Hematopoietic multipotent progenitor cell treated with erythropoietin and hydrocortisone succinate and interleukin-3 and kit ligand, for 6 days (in vitro differentiated cells): Measurements from ENCODE around the gene CCDC201.

ENCODE experiments used
- DNase-seq: peaks from one replicate; pipeline ENCODE4 v3.0.0-alpha.2; 2015

Gene CCDC201

GRCh38 chr7:45892407-45893035 lies 19.6 kb upstream of the CCDC201 start:
- DNase-seq = no peak

- no peak for DNase-seq
Observed at GRCh38 chr7:45891462-45892402, 18.9 kb upstream of the CCDC201 start.

DNA sequence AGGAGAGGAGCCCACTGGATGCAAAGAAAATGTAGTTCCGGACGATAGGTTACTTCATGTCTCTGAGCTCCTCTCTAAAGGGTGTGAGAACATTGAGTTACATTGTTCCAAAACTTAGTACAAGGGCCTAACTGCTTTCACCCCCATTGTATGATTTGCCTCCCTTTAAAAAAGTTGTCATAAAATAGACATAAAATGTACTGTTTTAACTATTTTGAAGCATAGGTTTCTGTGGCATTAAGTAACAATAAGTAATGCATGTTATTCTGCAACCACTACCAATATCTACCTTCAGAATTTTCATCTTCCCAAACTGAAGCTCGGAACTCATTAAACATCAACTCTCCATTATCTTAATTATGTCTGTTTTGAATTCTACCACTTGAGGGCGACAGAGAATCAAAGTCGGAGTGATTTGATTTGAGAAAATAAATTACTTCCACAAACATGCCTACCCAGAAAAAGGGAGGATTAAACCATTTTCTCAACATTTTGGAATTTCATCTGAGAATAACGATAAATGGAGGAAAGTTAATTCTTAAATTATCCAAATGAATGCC lies 18.1 kb upstream of the CCDC201 start:
- DNase-seq = peak; percentile 51

DNA sequence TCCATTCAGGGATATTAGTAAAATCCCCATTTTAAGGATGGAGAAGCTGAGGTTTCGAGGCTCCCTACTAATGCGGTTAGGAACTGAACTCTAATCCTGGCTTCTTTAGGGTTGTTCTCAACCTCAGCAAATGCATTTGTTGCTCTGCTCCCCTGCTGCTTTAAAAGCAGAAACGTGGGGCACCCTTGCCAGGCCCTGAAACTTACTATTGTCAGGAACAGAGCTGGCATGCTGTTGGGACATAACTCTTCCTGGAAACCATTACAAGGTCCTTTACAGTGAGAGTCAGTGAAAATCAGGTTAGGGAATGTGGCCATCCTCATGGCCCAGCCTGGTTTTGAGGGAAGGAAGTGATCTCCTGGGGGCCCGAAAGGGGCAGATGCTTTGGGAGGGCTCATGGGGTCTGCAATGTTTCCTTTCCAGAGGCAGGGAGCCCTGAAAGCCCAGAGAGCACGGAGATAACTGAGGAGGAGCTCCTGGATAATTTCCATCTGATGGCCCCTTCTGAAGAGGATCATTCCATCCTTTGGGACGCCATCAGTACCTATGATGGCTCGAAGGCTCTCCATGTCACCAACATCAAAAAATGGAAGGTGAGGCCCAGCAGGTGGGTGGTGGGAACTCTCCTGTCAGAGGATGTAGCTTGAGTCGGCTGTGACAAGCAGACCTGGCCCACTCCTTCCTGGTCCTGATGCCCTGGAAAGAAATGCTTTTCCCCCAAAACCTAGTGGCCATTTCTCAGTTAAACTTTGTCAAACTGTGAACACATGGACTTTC lies 17.4 kb upstream of the CCDC201 start:
- no peak for DNase-seq

GRCh38 chr7:45889367-45890067 lies 16.6 kb upstream of the CCDC201 start:
- DNase-seq = no peak

- no peak for DNase-seq
Observed at GRCh38 chr7:45888993-45889366, 16.1 kb upstream of the CCDC201 start.

- DNase-seq = no peak
Observed at GRCh38 chr7:45888185-45888992, 15.5 kb upstream of the CCDC201 start, which contains the start of gene IGFBP1. Gene IGFBP1 (plus strand): TSS chr7:45888488. CDS start chr7:45888653, 165 bp downstream.

GRCh38 chr7:45886931-45887667 lies 14.2 kb upstream of the CCDC201 start:
- no peak for DNase-seq

DNA sequence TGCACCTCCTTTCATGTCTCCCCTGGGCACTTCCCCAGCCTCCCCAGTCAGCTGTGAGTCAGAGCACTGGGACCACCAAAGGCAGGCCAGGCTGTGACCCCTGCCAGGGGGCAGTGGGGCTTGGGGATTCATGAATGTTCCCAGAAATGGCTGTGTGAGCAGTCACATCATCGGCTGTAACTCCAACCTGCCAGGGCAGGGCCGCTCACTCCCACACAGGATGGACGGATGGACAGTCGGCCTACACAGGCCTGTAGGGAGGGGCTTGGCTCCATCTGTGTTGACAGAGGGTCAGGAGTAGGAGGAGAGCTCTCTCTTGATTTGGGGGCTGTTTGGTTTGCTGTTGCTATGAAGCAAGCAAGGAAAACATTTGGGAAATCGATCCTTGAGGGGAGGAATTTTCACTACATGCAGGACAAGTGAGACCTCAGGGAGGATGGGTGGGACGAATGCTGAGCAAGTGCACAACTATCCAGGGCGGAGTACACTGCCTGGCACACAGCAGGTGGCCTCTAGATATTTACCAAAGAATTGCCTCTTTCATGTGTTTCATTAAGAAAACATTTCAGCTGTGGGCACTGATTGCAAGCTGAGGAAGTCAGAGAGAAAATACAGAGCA lies 12.5 kb upstream of the CCDC201 start:
- DNase-seq = no peak

DNA sequence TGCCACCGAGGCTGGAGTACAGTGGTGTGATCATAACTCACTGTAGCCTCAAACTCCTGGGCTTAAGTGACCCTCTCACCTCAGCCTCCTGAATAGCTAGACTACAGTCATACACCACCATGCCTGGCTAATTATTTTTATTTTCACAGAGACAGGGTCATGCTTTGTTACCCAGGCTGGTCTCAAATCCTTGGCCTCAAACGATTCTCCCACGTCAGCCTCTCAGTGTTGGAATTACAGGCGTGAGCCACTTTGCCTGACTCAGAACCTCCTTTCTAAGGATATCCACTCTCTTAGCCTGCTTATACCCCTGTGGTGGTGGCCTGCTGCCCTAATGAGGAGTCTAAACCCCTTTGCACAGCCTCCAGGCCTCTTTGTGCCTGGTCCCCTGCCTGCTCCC lies 11.3 kb upstream of the CCDC201 start:
- DNase-seq = no peak

DNA sequence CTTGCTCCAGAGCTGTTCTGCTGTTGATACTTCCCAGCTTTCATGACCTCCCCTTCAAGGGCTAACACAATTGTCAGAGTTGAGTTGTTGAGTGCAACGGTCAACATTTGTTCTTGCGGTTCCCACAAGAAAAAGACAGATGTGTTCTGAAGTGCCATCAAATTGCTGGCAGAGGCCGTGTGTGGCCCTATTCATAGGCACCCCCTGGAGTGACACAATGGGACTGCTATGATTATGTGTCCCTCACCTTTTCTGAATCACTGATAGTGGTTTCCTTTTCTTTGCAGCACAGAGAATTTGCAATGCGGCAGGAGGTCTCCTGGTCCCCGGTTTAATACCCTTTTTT lies 9.6 kb upstream of the CCDC201 start:
- DNase-seq = no peak

DNA sequence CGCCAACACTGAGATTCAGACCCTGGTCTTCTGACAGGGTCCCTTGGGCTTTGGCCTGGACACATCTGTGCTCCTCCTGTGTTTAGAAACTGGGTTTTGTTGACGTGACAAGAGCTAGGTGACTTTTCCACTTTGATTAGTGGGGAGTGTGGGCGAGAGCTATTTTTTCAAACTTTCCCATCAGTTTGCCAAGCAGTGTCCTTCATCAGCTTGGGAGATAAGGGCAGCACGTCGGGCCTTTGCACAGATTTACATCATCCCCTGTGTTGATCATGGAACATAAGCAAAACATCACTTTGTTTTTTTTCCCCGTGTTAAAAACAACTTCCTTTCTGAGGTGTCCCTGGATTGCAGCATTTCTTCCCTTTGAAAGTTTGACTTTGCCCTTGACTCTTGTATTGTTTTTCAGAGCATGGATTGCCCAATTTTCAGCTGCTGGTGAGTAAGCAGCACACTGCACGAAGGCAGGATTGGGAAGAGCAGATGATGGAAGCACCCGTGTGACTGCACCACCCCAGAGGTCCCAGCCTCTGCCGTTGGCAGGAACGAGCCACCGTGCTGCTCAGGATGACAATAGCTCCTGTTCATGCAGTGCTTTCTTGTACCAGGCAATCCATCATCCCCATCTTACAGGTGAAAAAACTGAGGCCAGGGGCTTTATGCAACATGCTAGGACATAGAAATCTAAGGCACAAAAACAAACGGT lies 9.0 kb upstream of the CCDC201 start:
- DNase-seq = no peak

- DNase-seq = no peak
Observed at GRCh38 chr7:45881280-45881758, 8.4 kb upstream of the CCDC201 start.

DNA sequence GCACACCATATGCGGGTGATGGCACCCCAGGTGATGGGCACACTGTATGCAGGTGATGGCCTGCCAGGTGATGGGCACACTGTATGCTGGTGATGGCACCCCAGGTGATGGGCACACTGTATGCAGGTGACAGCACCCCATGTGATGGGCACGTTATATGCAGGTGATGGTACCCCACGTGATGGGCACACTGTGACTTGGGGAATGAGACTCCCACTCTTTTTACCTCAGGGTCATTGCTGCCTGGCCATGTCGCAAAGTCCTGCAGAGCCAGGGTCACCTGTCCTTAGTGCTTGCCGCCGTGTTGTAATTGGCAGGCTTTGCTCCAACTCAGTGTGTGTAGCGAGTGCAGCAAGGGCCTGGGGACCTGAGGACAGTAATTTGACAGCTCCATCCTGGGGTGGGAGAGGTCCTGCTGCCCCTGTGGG lies 7.6 kb upstream of the CCDC201 start:
- no peak for DNase-seq

- DNase-seq = no peak
Observed at GRCh38 chr7:45878457-45879144, 5.7 kb upstream of the CCDC201 start.

GRCh38 chr7:45876519-45876918 lies 3.6 kb upstream of the CCDC201 start:
- no peak for DNase-seq

DNA sequence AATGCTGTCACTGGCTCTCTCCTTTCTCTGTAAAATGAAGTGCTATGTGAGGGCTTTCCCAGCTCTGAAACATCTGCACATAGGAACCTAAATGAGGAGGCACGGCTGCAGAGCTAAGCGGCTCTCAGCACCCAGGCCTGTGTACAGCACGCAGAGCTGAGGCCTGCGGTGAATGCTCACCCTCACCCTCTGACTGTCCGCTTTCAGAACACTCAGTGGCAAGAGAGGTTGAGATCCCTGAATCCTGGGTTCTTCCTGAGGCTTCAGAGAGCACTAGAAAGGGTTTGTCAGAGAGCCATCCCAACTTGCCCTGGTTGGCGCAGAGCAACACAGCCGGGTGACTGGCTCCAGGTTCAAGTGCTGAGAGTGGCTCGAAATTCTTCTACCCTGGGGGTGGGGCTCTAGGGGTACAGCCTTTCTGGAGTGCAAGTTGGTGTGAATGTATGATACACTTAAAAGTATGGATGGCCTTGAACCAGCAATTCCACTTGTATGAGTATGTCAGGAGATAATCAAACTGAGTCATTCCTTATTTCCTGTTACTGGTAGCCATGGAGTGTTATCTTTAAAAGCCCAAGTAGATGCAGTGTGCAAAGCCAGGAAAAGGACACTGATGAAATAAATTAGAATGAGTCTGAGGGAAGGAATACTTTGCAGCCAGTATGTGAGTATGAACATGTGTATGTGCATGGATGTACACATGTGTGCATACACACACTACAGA lies 1.7 kb upstream of the CCDC201 start:
- DNase-seq = no peak

DNA sequence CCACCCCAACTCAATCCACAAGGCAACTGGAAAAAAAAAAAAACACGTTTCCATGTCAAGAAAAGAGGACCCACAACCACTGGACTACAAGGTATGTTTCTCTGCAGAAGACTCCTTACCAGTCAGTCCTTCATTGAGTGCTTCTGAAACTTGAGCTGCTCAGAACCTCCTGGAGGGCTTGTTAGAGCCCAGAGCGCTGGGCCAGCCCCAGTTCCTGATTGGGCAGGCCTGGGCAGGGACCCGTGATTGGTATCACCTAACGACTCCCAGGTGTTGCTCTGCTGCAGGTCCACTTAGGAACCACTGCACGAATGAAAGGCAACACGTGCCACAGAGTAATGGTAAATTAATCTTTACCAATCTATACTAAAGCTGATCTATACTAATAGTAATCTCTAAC lies 473 bp upstream of the CCDC201 start:
- no peak for DNase-seq
